GM23338 (cell line): Measurements from ENCODE around the gene CHGA. TPM values are rescaled to one million over a fixed set of nuclear protein-coding genes. Genes with fewer than 3 reads are reported as not detected.
A peak's percentile ranks its signal among the peaks of the same experiment; 100 is the strongest.

Source experiments
- ATAC-seq: fragments of 200-7000 bp; cut with Tn5 transposase; 3 replicates; pipeline ENCODE4 v1.9.1; 2020
- DNase-seq: peaks from one replicate; pipeline ENCODE4 v3.0.0-alpha.2; 2015; ENCODE audit warnings: low spot score
- H2AFZ ChIP-seq: fragments of 200-600 bp; sonication (generic); 2 replicates; pipeline ENCODE4 v1.8.0; 2016; ENCODE audit warnings: antibody characterized with exemption, mild to moderate bottlenecking, moderate library complexity
- H3F3A ChIP-seq: fragments of 200-600 bp; sonication (generic); replicated peaks from 2 replicates; pipeline ENCODE4 v1.8.0; 2017; ENCODE audit warnings: antibody characterized with exemption, mixed run types, low read depth
- H3K27ac ChIP-seq: fragments of 200-600 bp; sonication (generic); 2 replicates; pipeline ENCODE4 v1.6.1; 2016; ENCODE audit warnings: low read depth
- H3K27me3 ChIP-seq: fragments of 200-600 bp; sonication (generic); 2 replicates; pipeline ENCODE4 v1.8.0; 2016; ENCODE audit warnings: mild to moderate bottlenecking, mixed run types, moderate library complexity; ENCODE audit not compliant: insufficient read depth
- H3K36me3 ChIP-seq: fragments of 200-600 bp; sonication (generic); 2 replicates; pipeline ENCODE4 v1.8.0; 2016; ENCODE audit warnings: mild to moderate bottlenecking; ENCODE audit not compliant: insufficient read depth
- H3K4me1 ChIP-seq: fragments of 200-600 bp; sonication (generic); 2 replicates; pipeline ENCODE4 v1.8.0; 2016; ENCODE audit warnings: mild to moderate bottlenecking, moderate library complexity; ENCODE audit not compliant: insufficient read depth
- H3K4me2 ChIP-seq: fragments of 200-600 bp; sonication (generic); 2 replicates; pipeline ENCODE4 v1.7.1; 2017; ENCODE audit warnings: mixed run types
- H3K4me3 ChIP-seq: fragments of 200-600 bp; sonication (generic); 2 replicates; pipeline ENCODE4 v1.6.1; 2016; ENCODE audit warnings: mixed run types
- H3K79me2 ChIP-seq: fragments of 200-600 bp; sonication (generic); replicated peaks from 2 replicates; pipeline ENCODE4 v1.8.0; 2017; ENCODE audit warnings: mild to moderate bottlenecking; ENCODE audit not compliant: insufficient read depth
- H3K9me2 ChIP-seq: fragments of 200-600 bp; sonication (generic); 2 replicates; pipeline ENCODE4 v1.8.0; 2017; ENCODE audit not compliant: insufficient read depth
- H4K20me1 ChIP-seq: fragments of 200-600 bp; sonication (generic); replicated peaks from 2 replicates; pipeline ENCODE4 v1.8.0; 2017; ENCODE audit warnings: mild to moderate bottlenecking; ENCODE audit not compliant: insufficient read depth
- H3K27ac Mint-ChIP-seq: 2 replicates; pipeline ENCODE4 v1.8.0; 2020; ENCODE audit warnings: inconsistent platforms, mild to moderate bottlenecking, moderate library complexity, mixed read lengths
- H3K27me3 Mint-ChIP-seq: 3 replicates; pipeline ENCODE4 v1.8.0; 2022; ENCODE audit warnings: low read depth, mild to moderate bottlenecking, moderate library complexity, mixed read lengths, inconsistent platforms; ENCODE audit not compliant: insufficient read depth, poor library complexity
- H3K36me3 Mint-ChIP-seq: 3 replicates; pipeline ENCODE4 v1.8.0; 2021; ENCODE audit warnings: low read depth, mild to moderate bottlenecking, inconsistent platforms, moderate library complexity, mixed read lengths
- H3K4me1 Mint-ChIP-seq: 3 replicates; pipeline ENCODE4 v1.8.0; 2020; ENCODE audit warnings: mild to moderate bottlenecking, inconsistent platforms, mixed read lengths
- H3K4me3 Mint-ChIP-seq: 3 replicates; pipeline ENCODE4 v1.8.0; 2021; ENCODE audit warnings: moderate library complexity, mild to moderate bottlenecking, inconsistent platforms, mixed read lengths
- H3K9me3 Mint-ChIP-seq: 3 replicates; pipeline ENCODE4 v1.8.0; 2020; ENCODE audit warnings: moderate library complexity, mild to moderate bottlenecking, inconsistent platforms, mixed read lengths
- ETS1 ChIP-seq: IDR thresholded peaks from 2 replicates; pipeline ENCODE4 v1.6.1; 2016; ENCODE audit warnings: antibody characterized with exemption
- EZH2phosphoT487 ChIP-seq: fragments of 200-600 bp; sonication (generic); IDR thresholded peaks from one replicate; pipeline ENCODE4 v1.8.1; 2018; ENCODE audit warnings: antibody characterized with exemption; ENCODE audit not compliant: unreplicated experiment
- JUNB ChIP-seq: IDR thresholded peaks from one replicate; pipeline ENCODE4 v1.6.1; 2016; ENCODE audit warnings: antibody characterized with exemption; ENCODE audit not compliant: unreplicated experiment
- polyA plus RNA-seq: library from polyadenylated mRNA; unstranded; fragments of >200 nt; fragmentation: Nextera tagmentation; extraction: Ambion mirVana; gene quantifications from 2 replicates; pipeline ENCODE4 v1.2.1, GENCODE V29; 2016
- total RNA-seq: library from RNA; depleted of rRNA; stranded (reverse); fragments of >200 nt; shearing (Covaris generic); gene quantifications from 2 replicates; pipeline ENCODE4 v1.2.3, GENCODE V29; 2014
- TF ChIP-seq, protein P1 (sequence below): IDR thresholded peaks from one replicate; pipeline ENCODE4 v1.6.1; 2018; ENCODE audit warnings: antibody characterized with exemption; ENCODE audit not compliant: unreplicated experiment
- TF ChIP-seq, protein P2 (sequence below): fragments of 250-450 bp; sonication (Bioruptor Pico); IDR thresholded peaks from 2 replicates; pipeline ENCODE4 v1.5.0; 2020; ENCODE audit warnings: mild to moderate bottlenecking, moderate library complexity

The CHGA gene
- total and polyA plus RNA-seq, 2 experiments from 2014 or later: 13.9 to 19.6 TPM

- H3K9me3 Mint-ChIP-seq: 0 out of 3 replicates have a peak, but pooled peaks cover 5% of the 10 kb centered on the region
- H3K36me3 Mint-ChIP-seq: peaks cover 30% of the 10 kb centered on the region
- no peak overlapping the region for H2AFZ ChIP-seq
- no peak overlapping the region for H3K4me2 ChIP-seq
- no peaks in the 10 kb centered on the region for H3K9me2 ChIP-seq
- H3F3A ChIP-seq: no peaks in the 10 kb centered on the region
- peaks cover 37% of the 10 kb centered on the region for H3K79me2 ChIP-seq
- H3K4me1 ChIP-seq: no peaks in the 10 kb centered on the region; the same call in 1 of the 2 replicates
- peaks cover 15% of the 10 kb centered on the region for H3K27me3 Mint-ChIP-seq
- H3K4me1 Mint-ChIP-seq: peaks cover 22% of the 10 kb centered on the region
- no peak overlapping the region for H3K27ac Mint-ChIP-seq
- no peak overlapping the region for H3K4me3 ChIP-seq
- peak; percentile 67 for ATAC-seq
- no peaks in the 10 kb centered on the region for H3K36me3 ChIP-seq
- H4K20me1 ChIP-seq: peaks cover 26% of the 10 kb centered on the region
- no peak for DNase-seq
- TF ChIP-seq EZH2phosphoT487 (no peak), JUNB (no peak), ETS1 (no peak)
- TF ChIP-seq, protein P1, sequence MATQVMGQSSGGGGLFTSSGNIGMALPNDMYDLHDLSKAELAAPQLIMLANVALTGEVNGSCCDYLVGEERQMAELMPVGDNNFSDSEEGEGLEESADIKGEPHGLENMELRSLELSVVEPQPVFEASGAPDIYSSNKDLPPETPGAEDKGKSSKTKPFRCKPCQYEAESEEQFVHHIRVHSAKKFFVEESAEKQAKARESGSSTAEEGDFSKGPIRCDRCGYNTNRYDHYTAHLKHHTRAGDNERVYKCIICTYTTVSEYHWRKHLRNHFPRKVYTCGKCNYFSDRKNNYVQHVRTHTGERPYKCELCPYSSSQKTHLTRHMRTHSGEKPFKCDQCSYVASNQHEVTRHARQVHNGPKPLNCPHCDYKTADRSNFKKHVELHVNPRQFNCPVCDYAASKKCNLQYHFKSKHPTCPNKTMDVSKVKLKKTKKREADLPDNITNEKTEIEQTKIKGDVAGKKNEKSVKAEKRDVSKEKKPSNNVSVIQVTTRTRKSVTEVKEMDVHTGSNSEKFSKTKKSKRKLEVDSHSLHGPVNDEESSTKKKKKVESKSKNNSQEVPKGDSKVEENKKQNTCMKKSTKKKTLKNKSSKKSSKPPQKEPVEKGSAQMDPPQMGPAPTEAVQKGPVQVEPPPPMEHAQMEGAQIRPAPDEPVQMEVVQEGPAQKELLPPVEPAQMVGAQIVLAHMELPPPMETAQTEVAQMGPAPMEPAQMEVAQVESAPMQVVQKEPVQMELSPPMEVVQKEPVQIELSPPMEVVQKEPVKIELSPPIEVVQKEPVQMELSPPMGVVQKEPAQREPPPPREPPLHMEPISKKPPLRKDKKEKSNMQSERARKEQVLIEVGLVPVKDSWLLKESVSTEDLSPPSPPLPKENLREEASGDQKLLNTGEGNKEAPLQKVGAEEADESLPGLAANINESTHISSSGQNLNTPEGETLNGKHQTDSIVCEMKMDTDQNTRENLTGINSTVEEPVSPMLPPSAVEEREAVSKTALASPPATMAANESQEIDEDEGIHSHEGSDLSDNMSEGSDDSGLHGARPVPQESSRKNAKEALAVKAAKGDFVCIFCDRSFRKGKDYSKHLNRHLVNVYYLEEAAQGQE: no peak
- TF ChIP-seq, protein P2, sequence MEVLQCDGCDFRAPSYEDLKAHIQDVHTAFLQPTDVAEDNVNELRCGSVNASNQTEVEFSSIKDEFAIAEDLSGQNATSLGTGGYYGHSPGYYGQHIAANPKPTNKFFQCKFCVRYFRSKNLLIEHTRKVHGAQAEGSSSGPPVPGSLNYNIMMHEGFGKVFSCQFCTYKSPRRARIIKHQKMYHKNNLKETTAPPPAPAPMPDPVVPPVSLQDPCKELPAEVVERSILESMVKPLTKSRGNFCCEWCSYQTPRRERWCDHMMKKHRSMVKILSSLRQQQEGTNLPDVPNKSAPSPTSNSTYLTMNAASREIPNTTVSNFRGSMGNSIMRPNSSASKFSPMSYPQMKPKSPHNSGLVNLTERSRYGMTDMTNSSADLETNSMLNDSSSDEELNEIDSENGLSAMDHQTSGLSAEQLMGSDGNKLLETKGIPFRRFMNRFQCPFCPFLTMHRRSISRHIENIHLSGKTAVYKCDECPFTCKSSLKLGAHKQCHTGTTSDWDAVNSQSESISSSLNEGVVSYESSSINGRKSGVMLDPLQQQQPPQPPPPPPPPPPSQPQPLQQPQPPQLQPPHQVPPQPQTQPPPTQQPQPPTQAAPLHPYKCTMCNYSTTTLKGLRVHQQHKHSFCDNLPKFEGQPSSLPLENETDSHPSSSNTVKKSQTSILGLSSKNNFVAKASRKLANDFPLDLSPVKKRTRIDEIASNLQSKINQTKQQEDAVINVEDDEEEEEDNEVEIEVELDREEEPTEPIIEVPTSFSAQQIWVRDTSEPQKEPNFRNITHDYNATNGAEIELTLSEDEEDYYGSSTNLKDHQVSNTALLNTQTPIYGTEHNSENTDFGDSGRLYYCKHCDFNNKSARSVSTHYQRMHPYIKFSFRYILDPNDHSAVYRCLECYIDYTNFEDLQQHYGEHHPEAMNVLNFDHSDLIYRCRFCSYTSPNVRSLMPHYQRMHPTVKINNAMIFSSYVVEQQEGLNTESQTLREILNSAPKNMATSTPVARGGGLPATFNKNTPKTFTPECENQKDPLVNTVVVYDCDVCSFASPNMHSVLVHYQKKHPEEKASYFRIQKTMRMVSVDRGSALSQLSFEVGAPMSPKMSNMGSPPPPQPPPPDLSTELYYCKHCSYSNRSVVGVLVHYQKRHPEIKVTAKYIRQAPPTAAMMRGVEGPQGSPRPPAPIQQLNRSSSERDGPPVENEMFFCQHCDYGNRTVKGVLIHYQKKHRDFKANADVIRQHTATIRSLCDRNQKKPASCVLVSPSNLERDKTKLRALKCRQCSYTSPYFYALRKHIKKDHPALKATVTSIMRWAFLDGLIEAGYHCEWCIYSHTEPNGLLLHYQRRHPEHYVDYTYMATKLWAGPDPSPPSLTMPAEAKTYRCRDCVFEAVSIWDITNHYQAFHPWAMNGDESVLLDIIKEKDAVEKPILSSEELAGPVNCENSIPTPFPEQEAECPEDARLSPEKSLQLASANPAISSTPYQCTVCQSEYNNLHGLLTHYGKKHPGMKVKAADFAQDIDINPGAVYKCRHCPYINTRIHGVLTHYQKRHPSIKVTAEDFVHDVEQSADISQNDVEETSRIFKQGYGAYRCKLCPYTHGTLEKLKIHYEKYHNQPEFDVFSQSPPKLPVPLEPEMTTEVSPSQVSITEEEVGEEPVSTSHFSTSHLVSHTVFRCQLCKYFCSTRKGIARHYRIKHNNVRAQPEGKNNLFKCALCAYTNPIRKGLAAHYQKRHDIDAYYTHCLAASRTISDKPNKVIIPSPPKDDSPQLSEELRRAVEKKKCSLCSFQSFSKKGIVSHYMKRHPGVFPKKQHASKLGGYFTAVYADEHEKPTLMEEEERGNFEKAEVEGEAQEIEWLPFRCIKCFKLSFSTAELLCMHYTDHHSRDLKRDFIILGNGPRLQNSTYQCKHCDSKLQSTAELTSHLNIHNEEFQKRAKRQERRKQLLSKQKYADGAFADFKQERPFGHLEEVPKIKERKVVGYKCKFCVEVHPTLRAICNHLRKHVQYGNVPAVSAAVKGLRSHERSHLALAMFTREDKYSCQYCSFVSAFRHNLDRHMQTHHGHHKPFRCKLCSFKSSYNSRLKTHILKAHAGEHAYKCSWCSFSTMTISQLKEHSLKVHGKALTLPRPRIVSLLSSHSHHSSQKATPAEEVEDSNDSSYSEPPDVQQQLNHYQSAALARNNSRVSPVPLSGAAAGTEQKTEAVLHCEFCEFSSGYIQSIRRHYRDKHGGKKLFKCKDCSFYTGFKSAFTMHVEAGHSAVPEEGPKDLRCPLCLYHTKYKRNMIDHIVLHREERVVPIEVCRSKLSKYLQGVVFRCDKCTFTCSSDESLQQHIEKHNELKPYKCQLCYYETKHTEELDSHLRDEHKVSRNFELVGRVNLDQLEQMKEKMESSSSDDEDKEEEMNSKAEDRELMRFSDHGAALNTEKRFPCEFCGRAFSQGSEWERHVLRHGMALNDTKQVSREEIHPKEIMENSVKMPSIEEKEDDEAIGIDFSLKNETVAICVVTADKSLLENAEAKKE (CRISPR knock-in tag): no peak
- H3K27me3 ChIP-seq: no peaks in the 10 kb centered on the region
- no peak overlapping the region for H3K4me3 Mint-ChIP-seq
- H3K27ac ChIP-seq: no peak overlapping the region
Measured at GRCh38 chr14:92963301-92964123, 40.6 kb downstream of the CHGA start.
